Retinal pigment epithelial cell (primary cell): Measurements from ENCODE around the gene KIAA1671.

ENCODE experiments used
- DNase-seq: peaks from one replicate; pipeline ENCODE4 v3.0.0-alpha.2; 2010; ENCODE audit warnings: low read depth
- H3K4me3 ChIP-seq: 2 replicates; pipeline ENCODE4 v1.5.1; 2011; ENCODE audit warnings: mild to moderate bottlenecking, low read length, control low read depth, moderate library complexity
- CTCF ChIP-seq: conservative IDR thresholded peaks from 2 replicates; pipeline ENCODE4 v1.5.1; 2011; ENCODE audit warnings: low read depth, low read length, control low read depth, inconsistent platforms

The KIAA1671 gene

GRCh38 chr22:25110846-25111578 lies 158.5 kb downstream of the KIAA1671 start:
- peak; percentile 73 for TF ChIP-seq CTCF
- DNase-seq = peak; percentile 78
- peak overlapping the region; percentile 76 for H3K4me3 ChIP-seq

GRCh38 chr22:25111579-25112517 lies 159.3 kb downstream of the KIAA1671 start:
- peak overlapping the region; percentile 76 for H3K4me3 ChIP-seq
- no peak for TF ChIP-seq CTCF
- DNase-seq = no peak

- no peak for DNase-seq
- TF ChIP-seq CTCF = no peak
- H3K4me3 ChIP-seq = peak overlapping the region; percentile 76
Measured at GRCh38 chr22:25112538-25113253, 160.2 kb downstream of the KIAA1671 start.

GRCh38 chr22:25113316-25113721 lies 160.8 kb downstream of the KIAA1671 start:
- H3K4me3 ChIP-seq = peak overlapping the region; percentile 76
- no peak for TF ChIP-seq CTCF
- no peak for DNase-seq

- no peak for DNase-seq
- no peak for TF ChIP-seq CTCF
- no peak overlapping the region for H3K4me3 ChIP-seq
Measured at GRCh38 chr22:25114369-25115362, 162.2 kb downstream of the KIAA1671 start.

- TF ChIP-seq CTCF = no peak
- no peak for DNase-seq
- H3K4me3 ChIP-seq = no peak overlapping the region
Measured at GRCh38 chr22:25119609-25120008, 167.1 kb downstream of the KIAA1671 start.
